Pulmonary artery endothelial cell (primary cell): ENCODE measurements around the gene DYNC1LI1. TPM values are rescaled to one million over a fixed set of nuclear protein-coding genes. Genes with fewer than 3 reads are reported as not detected.
"Not testable (repeated sequence)": the region's sequence is repeated elsewhere in the genome, so short reads cannot be mapped to it uniquely, and the experiment has no call there.

Source experiments
- DNase-seq: peaks from one replicate; pipeline ENCODE4 v3.0.0-alpha.2; 2011; ENCODE audit warnings: low read depth, low spot score
- total RNA-seq: library from RNA; depleted of rRNA; stranded (reverse); fragments of >200 nt; gene quantifications from 2 replicates; pipeline ENCODE4 v1.2.3, GENCODE V29; 2014

The DYNC1LI1 gene
- total RNA-seq, 1 donor from 2014 or later = 45.9 TPM

- no peak for DNase-seq
Observed at GRCh38 chr3:32540899-32541298, 29.8 kb downstream of the DYNC1LI1 start.

- DNase-seq = no peak
Observed at GRCh38 chr3:32532434-32532833, 38.2 kb downstream of the DYNC1LI1 start.

GRCh38 chr3:32531010-32531647, 39.5 kb downstream of the DYNC1LI1 start:
- DNase-seq = no peak

- no peak for DNase-seq
Observed at GRCh38 chr3:32525720-32526119, 44.9 kb downstream of the DYNC1LI1 start.

- DNase-seq = no peak
Observed at GRCh38 chr3:32522682-32523081, 48.0 kb downstream of the DYNC1LI1 start.

- DNase-seq = not testable (repeated sequence)
Observed at GRCh38 chr3:32518921-32519320, 51.7 kb downstream of the DYNC1LI1 start.

- DNase-seq = not testable (repeated sequence)
Observed at GRCh38 chr3:32516751-32517150, 53.9 kb downstream of the DYNC1LI1 start.

- DNase-seq = no peak
Observed at GRCh38 chr3:32511005-32511404, 59.7 kb downstream of the DYNC1LI1 start.

GRCh38 chr3:32510075-32510724, 60.5 kb downstream of the DYNC1LI1 start:
- DNase-seq = no peak

- no peak for DNase-seq
Observed at GRCh38 chr3:32508711-32509110, 61.9 kb downstream of the DYNC1LI1 start.

GRCh38 chr3:32506466-32506865, 64.2 kb downstream of the DYNC1LI1 start:
- DNase-seq = no peak

- DNase-seq = no peak
Observed at GRCh38 chr3:32502946-32503286, 67.7 kb downstream of the DYNC1LI1 start.

- DNase-seq = no peak
Observed at GRCh38 chr3:32502118-32502945, 68.3 kb downstream of the DYNC1LI1 start, which contains the start of gene CMTM6. CMTM6 (minus strand) TSS chr3:32502852; CDS start chr3:32502745, 107 bp downstream.

- no peak for DNase-seq
Observed at GRCh38 chr3:32501783-32502117, 68.9 kb downstream of the DYNC1LI1 start.

GRCh38 chr3:32500880-32501782, 69.5 kb downstream of the DYNC1LI1 start:
- DNase-seq = no peak

- DNase-seq = no peak
Observed at GRCh38 chr3:32500231-32500630, 70.4 kb downstream of the DYNC1LI1 start.

- DNase-seq = no peak
Observed at GRCh38 chr3:32499585-32499984, 71.1 kb downstream of the DYNC1LI1 start.

- no peak for DNase-seq
Observed at GRCh38 chr3:32498992-32499391, 71.7 kb downstream of the DYNC1LI1 start.

GRCh38 chr3:32498252-32498651, 72.4 kb downstream of the DYNC1LI1 start:
- no peak for DNase-seq

GRCh38 chr3:32495609-32496008, 75.0 kb downstream of the DYNC1LI1 start:
- DNase-seq = no peak

- no peak for DNase-seq
Observed at GRCh38 chr3:32495085-32495484, 75.6 kb downstream of the DYNC1LI1 start.
